Activated CD8-positive, alpha-beta memory T cell treated with anti-CD3 and anti-CD28 coated beads for 24 hours (primary cell): Measurements from ENCODE around the gene LLGL2.
"Not testable (repeated sequence)": the region's sequence is repeated elsewhere in the genome, so short reads cannot be mapped to it uniquely, and the experiment has no call there.

Experiments
- DNase-seq: peaks from one replicate; pipeline ENCODE4 v3.0.0-alpha.2; 2020

The LLGL2 gene

DNA sequence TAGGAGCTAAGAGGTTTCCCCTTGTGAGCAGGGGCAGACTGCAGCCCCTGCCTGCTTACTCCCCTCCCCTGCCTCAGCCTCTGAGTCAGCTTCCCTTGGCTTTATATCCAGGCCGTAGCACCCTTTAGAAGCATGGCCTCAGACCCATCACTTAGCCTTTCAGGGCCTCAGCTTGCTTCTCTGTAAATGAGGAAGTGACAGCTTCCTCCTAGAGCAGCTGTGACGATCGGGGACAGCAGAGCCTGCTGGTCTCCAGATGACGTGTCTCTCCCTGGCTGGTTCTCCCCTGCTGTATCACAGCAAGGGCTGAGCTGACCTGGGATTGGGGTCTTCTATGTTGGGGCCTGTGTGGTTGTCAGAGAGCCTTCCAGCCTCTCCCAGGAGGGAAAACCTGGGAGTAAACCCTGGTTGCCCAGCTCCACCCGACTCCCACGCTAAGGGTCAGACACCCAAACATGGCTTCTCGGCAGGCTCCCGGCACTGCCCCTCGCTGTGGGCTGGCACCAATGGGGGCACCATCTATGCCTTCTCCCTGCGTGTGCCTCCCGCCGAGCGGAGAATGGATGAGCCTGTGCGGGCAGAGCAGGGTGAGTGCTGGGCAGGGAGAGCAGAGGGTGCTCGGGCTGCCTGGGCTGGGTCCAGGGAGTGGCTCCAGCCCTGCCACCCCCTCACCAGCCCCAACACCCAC, 45.8 kb downstream of the LLGL2 start:
- no peak for DNase-seq

DNA sequence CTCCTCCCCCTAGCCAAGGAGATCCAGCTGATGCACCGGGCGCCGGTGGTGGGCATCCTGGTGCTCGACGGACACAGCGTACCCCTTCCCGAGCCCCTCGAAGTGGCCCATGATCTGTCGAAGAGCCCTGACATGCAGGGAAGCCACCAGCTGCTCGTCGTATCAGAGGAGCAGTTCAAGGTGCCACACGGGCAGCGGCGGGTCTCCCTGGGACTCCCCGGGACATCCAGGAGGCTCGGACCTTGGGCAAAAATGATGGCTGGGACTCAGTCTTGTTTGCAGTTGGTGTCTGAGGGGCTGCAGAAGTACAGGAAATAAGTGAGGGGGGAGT, 46.4 kb downstream of the LLGL2 start:
- DNase-seq = no peak

DNA sequence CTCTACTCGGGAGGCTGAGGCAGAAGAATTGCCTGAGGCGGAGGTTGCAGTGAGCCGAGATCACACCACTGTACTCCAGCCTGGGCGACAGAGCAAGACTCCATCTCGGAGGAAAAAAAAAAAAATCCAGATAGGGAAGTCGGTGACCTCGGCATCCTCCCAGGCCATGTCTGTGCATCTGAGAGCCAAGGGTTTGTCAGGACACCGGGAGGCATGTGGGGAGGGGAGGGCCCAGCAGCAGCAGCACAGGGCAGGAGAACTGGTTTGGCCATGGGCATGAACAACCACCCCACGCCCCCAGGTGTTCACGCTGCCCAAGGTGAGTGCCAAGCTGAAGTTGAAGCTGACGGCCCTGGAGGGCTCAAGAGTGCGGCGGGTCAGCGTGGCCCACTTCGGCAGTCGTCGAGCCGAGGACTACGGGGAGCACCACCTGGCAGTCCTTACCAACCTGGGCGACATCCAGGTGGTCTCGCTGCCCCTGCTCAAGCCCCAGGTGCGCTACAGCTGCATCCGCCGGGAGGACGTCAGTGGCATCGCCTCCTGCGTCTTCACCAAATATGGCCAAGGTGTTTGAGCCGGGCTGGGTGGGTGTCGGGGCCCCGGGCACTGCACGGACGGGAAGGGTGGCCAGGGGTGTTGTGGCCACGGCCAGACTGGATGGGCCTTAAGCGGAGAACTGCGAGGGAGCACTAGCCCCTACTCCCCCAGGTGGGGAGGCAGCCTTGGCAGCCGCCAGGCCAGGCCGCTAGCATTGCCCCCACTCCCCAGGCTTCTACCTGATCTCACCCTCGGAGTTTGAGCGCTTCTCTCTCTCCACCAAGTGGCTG, 47.4 kb downstream of the LLGL2 start:
- no peak for DNase-seq

DNA sequence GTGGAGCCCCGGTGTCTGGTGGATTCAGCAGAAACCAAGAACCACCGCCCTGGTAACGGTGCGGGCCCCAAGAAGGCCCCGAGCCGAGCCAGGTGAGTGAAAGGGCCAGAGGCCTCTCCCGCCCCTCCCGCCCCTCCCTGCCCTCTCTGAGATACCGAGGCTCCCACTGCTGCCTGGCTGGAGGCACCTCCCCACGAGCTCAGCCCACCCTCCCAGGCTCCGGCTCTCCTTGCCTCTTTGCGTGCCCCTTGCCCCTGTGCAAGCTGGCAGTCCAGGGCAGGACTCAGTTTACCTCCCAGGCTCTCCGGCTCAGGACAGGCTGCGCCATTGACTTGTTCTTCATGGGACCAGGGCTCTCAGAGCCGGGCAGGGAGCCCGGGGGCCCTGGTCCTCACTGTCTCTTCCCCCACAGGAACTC, 48.1 kb downstream of the LLGL2 start:
- no peak for DNase-seq

DNA sequence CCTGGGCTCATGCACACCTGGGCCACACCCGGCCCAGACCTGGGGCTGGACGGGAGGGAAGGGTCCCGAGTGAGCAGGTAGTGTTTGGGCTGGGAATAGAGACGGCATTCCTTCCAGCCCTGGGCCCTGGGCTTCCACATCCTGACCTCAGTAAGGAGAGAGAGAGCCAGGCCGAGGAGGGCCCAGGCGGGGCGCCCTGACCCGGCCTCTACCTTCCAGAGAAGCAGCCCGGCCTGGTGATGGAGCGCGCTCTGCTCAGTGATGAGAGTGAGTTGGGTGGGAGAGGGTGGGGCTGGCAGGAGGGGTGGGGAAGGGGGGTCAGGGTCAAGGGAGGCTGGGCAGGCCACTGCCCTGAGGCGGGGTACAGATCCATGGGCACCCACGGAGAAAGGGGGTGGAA, 48.5 kb downstream of the LLGL2 start:
- DNase-seq = no peak

DNA sequence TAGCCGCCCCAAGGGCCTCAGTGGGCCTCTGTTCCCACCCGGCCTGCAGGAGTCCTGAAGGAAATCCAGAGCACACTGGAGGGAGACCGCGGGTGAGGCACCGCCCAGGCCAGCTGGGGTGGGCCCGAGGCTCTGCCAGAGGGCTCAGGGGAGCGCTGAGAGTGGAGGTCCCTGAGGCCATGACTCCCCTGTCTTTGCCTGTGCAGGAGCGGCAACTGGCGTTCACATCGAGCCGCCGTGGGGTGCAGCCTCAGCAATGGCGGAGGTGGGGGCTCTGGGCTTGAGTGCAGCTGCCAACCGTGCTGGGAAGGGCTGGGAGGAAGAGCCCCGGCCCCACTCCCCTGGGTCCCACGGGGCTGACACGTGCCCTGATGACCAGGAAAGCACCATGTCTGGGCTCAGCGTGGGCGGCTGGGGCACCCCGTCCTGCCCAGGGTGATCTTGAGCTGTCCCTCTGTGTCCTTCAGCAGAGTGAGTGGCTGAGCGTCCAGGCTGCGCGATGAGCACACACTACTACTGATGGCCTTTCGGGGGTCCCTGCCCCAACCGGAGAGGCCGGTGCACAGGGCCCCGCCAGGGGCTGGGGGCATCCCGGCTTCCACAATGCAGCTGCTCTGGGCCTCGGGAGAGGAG, 49.0 kb downstream of the LLGL2 start:
- no peak for DNase-seq

DNA sequence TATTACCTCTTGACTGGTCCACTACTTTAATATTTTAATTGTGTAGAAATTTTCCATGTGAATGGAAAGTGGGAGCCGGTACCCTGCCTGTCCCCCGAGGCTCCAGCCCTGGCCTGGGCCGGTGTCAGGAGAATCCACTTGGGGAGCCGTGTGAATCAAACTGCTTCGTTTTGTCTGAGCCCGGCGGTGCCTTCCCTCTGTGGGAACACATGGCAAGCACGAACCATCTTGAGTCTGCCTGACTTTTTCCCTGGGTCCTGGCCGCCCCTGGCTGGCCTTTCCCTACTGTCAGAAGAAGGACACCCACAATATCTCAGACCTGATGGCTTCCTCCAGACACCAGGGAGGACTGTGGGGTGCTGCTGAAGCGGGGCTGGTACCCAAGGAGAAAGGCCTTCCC, 49.7 kb downstream of the LLGL2 start:
- DNase-seq = no peak

DNA sequence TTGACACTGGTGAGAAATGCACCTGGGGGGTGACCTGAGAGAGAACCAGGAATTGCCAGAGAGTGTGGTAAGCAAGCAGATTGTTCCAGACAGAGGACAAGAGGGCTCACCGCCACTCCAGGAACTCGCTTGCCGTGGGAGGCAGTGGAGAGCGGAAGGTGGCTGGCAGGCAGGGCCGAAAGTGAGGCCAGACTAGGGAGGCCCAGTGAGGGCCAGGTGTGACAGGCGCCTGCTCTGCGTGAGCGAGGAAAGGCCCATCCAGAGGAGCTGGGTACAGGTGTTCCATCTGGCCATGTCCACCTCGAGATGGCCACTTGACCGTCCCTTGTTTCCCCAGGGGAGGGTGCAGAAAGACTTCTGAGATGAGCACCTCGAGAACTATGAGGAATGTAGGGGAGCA, 50.2 kb downstream of the LLGL2 start:
- DNase-seq = no peak

DNA sequence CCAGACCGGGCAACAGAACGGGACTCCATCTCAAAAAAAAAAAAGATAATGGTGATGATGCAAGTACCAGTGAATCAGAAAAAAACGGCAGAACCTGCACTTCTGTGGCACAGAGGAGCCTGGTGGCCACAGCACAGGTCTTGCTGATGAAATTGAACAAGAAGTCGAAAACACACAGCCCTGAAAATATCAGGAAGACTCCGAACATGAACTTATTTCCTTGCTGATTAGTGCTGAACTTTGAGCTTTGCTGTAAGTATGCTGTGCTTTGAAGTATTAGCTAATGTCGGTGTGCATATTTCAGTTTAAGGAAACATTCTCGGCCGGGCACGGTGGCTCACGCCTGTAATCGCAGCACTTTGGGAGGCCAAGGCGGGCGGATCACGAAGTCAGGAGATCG, 51.2 kb downstream of the LLGL2 start:
- no peak for DNase-seq

DNA sequence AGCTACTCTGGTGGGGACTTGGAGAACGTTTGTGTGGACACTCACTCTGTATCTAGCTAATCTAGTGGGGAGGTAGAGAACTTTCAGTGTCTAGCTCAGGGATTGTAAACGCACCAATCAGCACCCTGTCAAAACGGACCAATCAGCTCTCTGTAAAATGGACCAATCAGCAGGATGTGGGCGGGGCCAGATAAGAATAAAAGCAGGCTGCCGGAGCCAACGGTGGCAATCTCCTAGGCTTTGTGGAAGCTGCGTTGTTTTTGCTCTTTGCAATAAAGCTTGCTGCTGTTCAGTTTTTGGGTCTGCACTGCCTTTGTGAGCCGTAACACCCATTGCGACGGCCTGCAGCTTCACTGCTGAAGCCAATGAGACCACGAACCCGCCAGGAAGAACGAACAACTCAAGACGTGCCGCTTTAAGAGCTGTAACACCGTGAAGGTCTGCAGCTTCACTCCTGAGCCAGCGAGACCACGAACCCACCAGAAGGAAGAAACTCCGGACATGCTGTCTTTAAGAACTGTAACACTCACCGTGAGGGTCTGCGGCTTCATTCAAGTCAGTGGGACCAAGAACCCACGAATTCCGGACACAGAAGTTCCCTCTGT, 55.7 kb downstream of the LLGL2 start:
- DNase-seq = peak; percentile 85

DNA sequence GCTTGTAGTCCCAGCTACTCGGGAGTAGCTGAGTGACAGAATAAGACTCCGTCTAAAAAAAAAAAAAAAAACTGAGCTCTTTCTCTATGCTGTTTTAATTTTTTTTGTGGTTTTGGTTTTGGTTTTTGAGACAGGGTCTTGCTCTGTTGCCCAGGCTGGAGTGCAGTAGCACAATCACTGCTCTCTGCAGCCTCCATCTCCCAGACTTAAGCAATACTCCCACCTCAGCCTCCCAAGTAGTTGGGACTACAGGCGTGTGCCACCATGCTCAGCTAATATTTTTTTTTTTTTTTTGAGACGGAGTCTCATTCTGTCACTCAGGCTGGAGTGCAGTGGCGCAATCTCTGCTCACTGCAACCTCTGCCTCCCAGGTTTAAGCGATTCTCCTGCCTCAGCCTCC, 57.7 kb downstream of the LLGL2 start:
- not testable (repeated sequence) for DNase-seq

DNA sequence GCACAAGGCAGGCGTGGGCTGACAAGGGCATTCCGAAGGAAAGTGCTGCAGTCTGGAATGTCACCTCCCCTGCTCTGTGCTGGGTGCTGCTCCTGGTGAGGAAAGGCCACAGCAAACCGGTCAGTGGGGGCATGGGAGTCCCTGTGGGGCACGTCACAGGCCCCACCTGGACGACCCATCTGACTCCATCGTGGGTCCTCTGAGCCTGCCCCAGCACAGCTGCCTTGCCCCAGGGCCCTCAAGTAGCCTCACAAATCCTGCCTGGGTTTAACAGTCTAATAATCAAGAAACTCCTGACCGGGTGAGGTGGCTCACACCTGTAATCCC, 59.3 kb downstream of the LLGL2 start:
- DNase-seq = no peak

DNA sequence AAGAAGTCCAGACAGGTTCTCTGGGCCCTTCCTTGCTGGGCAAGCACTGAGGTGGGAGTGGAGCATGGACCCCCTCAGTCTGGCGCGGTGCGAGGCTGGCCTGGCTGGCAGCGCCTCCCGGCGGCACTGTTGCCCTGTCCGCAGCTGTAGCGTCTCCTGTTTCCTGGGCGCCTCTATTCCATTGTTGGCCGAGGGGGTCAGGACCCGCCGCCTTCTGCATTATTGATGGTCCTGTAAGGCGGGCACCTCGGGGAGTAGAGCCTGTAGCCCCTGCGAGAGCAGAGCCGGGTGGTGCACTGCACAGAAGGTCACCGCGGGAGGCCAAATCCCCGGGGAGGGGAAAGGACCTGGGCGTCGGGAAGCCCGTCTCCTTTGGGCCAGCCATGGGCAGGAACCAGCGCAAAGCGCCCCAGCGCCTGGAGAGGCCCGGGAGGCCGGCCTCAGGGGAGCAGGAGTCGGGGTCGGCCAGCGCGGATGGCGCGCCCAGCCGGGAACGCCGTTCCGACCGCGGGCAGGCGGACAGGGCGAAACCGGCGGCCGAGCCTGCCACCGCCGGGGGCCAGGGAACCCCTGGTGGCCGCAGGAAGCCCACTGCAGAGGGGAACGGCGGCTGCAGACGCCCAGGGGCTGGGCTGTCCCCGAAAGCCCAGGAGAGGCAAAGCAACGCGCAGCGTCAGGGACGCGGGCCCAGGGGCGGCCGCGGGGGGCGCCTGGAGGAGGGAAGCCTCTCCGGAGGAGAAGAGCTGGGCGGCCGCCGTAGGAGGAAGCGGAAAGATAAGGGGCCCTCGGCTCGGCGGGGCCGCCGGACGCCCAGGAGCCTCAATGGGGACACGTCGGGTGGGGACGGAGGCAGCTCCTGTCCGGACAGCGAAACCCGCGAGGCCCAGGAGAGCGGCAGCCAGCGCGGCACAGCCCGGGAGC, 62.4 kb downstream of the LLGL2 start, which contains the start of gene MYO15B:
Gene MYO15B, plus strand, starts transcription at position 126 of the 921 bp plus-strand sequence. Its CDS starts 258 bp downstream, at position 384.
- DNase-seq = peak; percentile 87

DNA sequence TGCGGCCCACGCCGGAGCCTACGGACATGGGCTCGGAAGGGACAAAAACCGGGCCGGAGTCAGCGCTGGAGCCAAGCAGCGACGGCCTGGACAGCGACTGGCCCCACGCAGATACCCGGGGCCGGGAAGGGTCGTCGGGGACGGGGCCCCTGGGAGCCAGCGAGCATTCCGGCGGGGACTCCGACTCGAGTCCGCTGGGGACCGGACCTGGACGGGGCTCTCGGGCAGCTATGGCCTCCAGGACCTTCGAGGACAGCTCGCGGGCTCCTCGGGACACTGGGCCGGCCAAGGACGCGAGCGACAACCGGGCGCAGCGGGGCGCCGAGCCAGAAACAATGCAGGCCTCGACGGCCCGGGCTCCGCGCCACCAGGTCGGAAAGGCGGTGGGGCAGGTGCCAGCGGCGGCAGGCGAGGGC, 63.1 kb downstream of the LLGL2 start:
- no peak for DNase-seq

DNA sequence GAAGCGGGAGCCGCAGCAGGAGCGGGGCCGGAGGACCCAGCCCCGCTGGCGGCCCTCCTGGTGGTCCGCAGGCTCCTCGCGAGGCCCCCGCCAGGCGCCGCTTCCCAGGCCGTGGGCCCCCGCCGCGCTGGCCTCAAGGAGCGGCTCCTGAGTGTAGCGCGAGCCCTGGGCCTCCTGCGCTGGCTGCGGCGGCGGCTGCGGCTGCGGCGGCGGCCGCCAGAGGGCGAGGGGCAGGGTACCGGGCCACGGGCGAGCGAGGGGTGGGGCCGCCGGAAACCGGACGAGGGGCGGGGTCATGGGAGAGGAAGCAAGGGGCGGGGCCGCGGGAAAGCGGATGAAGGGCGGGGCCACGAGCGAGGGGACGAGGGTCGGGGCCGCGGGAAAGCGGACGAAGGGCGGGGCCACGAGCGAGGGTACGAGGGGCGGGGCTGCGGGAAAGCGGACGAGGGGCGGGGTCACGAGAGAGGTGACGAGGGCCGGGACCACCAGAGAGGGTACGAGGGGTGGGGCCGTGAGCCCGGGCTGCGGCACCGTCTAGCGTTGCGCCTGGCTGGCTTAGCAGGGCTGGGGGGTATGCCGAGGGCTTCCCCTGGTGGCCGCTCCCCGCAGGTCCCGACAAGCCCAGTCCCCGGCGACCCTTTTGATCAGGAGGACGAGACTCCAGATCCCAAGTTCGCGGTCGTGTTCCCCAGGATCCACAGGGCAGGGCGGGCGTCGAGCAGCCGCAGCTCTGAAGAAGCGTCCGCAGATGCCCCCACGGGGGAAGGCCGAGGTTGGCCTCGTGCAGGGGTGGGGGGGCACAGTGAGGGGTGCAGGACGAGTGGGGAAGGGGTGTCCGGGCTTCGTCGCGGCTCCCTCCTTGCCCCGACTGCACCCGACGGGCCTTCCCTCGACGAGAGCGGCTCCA, 63.8 kb downstream of the LLGL2 start:
- peak; percentile 96 for DNase-seq

DNA sequence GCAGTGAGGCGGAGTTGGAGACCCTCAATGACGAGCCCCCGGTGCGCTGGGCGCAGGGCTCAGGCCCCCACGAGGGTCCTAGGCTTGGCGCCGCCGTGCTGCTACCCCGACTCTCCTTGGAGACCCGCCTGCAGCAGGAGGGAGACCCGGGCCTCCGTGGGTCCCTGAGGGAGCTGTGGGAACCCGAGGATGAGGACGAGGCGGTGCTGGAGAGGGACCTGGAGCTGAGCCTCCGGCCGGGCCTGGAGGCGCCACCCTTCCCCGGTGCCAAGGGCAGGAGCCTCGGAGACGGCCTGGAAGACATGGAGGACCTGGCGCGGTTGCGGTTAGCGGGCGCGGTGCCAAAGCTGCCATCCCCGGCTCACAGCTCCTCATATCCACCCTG, 64.4 kb downstream of the LLGL2 start:
- no peak for DNase-seq

DNA sequence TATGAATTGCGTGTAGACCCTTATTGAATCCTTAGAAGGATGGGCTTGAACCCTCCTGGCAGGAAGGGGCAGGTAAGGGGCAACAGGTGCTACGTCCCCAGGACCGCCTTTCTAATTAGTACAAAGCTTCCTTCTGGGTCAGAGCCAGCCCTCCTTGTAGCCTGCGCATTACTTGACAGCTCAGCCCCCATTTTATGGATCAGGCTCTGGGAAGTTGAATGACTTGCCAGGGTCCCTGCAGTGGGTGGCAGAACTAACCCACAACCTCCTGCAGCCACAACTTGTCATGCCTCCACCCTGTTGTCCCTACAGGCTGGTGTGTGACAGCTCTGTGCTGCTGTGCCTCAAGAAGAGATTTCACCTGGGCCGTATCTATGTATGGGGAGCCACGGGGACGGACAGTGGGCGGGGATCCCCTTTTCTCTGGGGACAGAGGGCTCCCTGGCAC, 64.8 kb downstream of the LLGL2 start:
- DNase-seq = no peak

DNA sequence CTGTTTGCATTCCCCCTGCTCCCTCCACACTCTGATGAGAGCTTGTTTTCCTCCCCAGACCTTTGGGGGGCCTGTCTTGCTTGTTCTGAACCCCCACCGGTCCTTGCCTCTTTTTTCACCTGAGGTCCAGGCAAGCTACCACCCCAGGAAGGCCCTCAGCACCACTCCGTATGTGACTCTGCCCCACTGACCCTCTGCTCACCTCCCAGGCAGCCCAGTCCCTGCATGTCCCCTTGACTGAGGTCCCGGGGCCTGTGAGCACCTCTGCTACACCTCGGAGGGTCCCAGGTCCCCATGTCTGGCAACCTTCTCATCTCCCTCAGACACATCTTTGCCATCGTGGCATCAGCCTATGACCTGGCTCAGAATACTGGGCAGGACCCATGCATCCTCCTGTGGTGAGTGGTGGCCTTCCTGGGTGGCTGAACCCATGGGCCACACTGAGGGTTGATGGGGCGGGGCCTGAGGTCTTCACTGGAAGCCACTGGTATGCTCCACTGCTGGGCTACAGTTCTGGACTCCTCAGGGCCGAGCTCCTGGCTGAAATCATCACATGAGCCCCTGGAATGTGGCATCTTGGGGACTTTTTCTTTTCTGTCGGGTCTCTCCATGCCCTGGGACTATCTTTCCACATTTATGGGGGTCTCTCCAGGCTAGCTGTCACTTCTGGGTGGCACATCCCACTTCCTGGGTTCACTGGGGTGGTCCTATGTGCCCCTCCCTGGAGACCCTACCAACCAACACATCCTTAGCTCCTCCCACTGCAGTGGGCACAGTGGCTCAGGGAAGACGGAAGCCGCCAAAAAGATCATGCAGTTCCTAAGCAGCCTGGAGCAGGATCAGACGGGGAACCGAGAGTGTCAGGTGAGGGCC, 65.6 kb downstream of the LLGL2 start:
- DNase-seq = no peak

DNA sequence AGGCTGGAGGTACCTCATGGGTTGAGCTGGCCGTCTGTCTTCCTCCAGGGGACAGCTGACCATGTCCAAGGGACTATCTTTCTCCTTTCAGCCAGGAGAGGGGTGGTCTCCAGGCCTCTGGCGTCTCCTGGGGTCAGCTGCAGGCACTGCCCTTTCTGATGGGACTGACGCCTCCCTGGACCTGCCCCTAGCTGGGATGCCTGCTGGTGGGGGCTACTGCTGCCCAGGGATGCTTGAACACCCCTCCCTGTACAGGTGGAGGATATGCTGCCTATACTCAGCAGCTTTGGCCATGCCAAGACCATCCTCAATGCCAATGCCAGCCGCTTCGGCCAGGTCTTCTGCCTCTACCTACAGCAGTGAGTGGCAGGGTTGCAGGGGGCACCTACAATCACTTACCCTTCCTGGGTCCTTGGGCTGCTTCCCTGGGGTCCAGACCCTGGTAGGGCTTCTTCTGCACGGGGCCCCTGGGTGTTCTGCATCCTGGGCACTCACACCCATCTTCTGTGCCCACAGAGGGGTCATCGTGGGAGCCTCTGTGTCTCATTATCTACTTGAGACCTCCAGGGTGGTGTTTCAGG, 66.3 kb downstream of the LLGL2 start:
- no peak for DNase-seq
